ENCODE data around the gene PTGER4.
"Not testable (repeated sequence)": the region's sequence is repeated elsewhere in the genome, so short reads cannot be mapped to it uniquely, and the experiment has no call there.

The PTGER4 gene

DNA sequence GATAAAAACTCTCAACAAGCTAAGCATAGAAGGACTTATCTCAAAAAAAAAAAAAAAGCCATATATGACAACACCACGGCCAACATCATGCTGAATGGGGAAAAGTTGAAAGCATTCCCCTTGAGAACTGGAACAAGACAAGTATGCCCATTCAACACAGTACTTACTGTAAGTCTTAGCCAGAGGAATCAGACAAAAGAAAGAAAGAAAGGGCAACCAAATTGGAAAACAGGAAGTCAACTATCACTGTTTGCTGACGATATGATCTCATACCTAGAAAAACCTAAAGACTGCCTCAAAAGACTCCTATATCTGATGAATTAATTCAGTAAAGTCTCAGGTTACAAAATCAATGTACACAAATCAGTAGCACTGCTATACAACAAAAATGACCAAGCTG lies 24.6 kb upstream of the PTGER4 start:
- TF ChIP-seq, protein P1, sequence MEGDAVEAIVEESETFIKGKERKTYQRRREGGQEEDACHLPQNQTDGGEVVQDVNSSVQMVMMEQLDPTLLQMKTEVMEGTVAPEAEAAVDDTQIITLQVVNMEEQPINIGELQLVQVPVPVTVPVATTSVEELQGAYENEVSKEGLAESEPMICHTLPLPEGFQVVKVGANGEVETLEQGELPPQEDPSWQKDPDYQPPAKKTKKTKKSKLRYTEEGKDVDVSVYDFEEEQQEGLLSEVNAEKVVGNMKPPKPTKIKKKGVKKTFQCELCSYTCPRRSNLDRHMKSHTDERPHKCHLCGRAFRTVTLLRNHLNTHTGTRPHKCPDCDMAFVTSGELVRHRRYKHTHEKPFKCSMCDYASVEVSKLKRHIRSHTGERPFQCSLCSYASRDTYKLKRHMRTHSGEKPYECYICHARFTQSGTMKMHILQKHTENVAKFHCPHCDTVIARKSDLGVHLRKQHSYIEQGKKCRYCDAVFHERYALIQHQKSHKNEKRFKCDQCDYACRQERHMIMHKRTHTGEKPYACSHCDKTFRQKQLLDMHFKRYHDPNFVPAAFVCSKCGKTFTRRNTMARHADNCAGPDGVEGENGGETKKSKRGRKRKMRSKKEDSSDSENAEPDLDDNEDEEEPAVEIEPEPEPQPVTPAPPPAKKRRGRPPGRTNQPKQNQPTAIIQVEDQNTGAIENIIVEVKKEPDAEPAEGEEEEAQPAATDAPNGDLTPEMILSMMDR (IDR thresholded peaks at IDR 0.05; ENCODE audit: low read length, missing control alignments): no peak
- peak; percentile 4 for DNase-seq (ENCODE audit: low read depth)
- no peak overlapping the region for H3K4me3 ChIP-seq (replicated peaks; ENCODE audit: low read depth, low read length)

- DNase-seq (ENCODE audit: low read depth); H3K4me3 ChIP-seq (replicated peaks; ENCODE audit: low read depth, low read length): not testable (repeated sequence)
Observed at GRCh38 chr5:40656091-40656490, 23.6 kb upstream of the PTGER4 start.

DNA sequence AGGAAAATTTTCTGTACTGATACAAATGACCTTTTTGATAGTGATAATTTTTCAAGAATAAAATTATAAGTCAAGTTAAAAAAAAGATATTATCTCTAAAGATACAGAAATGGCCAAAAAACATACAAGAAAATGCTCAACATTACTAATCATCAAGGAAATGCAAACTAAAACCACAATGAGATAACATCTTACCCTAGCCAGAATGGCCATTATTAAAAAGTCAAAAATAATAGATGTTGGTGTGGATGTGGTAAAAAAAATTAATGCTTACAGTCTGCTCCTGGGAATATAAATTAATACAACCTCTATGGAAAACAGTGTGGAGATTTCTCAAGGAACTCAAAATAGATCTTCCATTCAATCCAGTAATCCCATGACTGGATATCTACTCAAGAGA lies 22.9 kb upstream of the PTGER4 start:
- H3K4me3 ChIP-seq (replicated peaks; ENCODE audit: low read depth, low read length): no peak overlapping the region
- TF ChIP-seq, protein P1 (IDR thresholded peaks at IDR 0.05; ENCODE audit: low read length, missing control alignments): no peak
- no peak for DNase-seq (ENCODE audit: low read depth)

DNA sequence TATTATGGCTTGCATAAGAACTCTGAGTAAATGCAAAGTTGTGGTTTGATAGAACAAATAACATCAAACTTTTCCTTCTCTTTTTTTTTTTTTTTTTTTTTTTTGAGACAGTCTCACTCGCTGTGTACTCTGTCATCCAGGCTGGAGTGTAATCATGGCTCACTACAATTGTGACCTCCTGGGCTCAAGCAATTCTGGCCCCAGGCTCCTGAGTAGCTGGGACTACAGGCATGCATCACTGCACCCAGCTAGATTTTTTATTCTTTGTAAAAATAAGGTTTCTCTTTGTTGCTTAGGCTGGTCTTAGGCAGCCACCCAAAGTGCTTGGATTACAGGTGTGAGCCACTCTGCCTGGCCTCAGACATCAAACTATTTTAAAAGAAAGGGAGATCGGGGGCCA lies 19.0 kb upstream of the PTGER4 start:
- DNase-seq (ENCODE audit: low read depth): no peak
- H3K4me3 ChIP-seq (replicated peaks; ENCODE audit: low read depth, low read length): no peak overlapping the region
- TF ChIP-seq, protein P1 (IDR thresholded peaks at IDR 0.05; ENCODE audit: low read length, missing control alignments): no peak

DNA sequence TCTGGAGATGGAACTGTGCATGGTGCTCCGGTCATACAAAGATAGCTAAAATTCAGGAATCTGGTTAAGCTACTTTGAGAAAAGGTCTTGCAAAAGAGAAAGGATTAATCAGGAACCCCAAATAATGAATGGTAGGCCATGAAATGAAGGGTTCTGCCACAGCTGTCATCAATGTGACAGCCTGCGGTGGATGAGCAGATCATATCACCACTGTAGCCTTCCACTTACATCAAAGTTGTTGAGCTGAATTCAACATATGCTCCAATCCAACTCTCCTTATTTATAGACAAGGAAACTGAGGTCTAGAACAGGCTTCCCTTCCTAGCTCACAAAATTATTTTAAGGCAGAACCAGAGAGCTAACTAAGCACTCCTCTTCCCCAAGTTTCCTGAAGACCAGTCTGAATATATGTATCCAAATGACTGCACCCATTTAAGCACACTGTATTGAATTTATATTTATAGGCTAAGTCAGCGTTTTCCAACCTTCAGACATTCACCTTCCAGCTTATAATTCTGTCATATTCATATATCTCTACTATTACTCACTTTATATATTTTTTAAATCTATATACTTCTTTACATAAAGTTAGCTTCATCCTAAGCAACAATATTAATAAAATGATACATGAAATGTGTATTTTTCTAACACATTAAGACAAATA lies 13.9 kb upstream of the PTGER4 start:
- TF ChIP-seq, protein P1 (IDR thresholded peaks at IDR 0.05; ENCODE audit: low read length, missing control alignments): no peak
- DNase-seq (ENCODE audit: low read depth): no peak

DNA sequence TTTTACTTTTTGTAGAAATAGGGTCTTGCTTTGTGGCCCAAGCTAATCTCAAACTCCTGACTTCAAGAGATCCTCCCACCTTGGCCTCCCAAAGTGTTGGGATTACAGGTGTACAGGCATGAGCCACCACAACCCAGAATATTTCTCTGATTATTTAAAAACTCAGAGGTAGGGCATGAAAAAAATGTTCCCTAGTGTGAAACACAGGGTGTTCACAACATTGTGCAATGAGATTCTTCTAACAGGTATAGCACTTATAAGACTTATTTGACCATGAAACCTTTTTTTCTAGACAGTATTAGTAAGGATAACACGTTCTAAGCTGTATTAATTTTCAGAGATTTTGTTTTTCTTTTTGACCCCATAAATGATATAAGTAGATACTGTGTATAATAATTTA lies 13.1 kb upstream of the PTGER4 start:
- TF ChIP-seq, protein P1 (IDR thresholded peaks at IDR 0.05; ENCODE audit: low read length, missing control alignments): no peak
- no peak overlapping the region for H3K4me3 ChIP-seq (replicated peaks; ENCODE audit: low read depth, low read length)
- no peak for DNase-seq (ENCODE audit: low read depth)

More for the DNA sequence above, 13.9 kb upstream of the PTGER4 start:
- H3K4me3 ChIP-seq (replicated peaks; ENCODE audit: low read depth, low read length): no peak overlapping the region

- no peak overlapping the region for H3K4me3 ChIP-seq (replicated peaks; ENCODE audit: low read depth, low read length)
- TF ChIP-seq, protein P1 (IDR thresholded peaks at IDR 0.05; ENCODE audit: low read length, missing control alignments): no peak
- no peak for DNase-seq (ENCODE audit: low read depth)
Observed at GRCh38 chr5:40667161-40667663, 12.5 kb upstream of the PTGER4 start.
